ENCODE measurements around the gene C1orf198.

- TF ChIP-seq POLR2A (IDR thresholded peaks at IDR 0.05; ENCODE audit: extremely low read depth, insufficient read length) (no peak), CTCF (IDR thresholded peaks at IDR 0.05; ENCODE audit: low read depth, low read length) (no peak), MAX (IDR thresholded peaks at IDR 0.05; ENCODE audit: low read depth, low read length) (no peak)
Observed at GRCh38 chr1:230909974-230910754, 41.8 kb upstream of the C1orf198 start.

Measured in NB4 (cell line).